DMS 273 (cell line): ENCODE results near the gene ABCC4.

Experiments
- DNase-seq: peaks from one replicate; lab custom pipeline; 2025; ENCODE audit not compliant: unreplicated experiment; lab: John Stamatoyannopoulos, UW

ABCC4 gene

DNA sequence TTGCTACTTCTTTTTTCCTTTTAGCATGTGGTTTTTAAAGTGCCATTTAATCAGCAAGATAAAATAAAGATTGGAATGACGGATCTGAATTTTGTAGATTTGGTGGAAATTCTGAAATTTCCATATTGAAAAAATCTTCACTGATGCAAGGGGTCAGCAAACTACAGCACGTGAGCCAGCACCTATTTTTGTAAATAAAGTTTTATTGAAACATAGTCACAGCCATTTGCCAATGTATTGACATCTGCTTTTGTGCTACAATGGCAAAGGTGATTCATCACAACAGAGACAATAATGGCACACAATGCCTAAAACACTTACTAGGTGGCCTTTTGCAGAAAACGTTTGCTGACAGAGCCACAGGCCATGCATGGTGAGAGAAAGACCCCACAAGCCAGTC is 226.4 kb downstream of the ABCC4 start:
- no peak for DNase-seq

GRCh38 chr13:95073747-95074311 is 227.4 kb downstream of the ABCC4 start:
- no peak for DNase-seq

DNA sequence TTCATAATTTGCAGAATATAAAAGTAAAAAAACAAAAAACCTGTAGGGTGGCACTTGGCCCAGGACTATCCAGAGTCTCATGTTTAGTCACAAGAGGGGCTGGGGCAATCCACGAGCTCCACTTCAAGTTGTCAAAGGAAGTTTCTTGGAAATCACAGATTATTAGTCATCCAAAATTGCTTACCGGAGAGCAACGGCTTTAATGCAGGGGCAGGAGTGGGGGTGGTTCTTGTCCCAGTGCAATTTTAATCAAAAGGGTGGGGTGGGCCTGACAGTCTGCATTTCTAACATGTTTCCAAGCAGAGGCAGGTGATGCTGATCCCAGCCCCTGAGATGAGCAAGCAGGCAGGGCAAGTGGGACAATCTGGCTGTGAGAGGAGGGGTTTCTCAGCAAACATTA is 233.9 kb downstream of the ABCC4 start:
- DNase-seq: no peak

GRCh38 chr13:95060014-95060519 is 241.2 kb downstream of the ABCC4 start:
- DNase-seq: no peak

- no peak for DNase-seq
These were observed 241.9 kb downstream of the ABCC4 start for GRCh38 chr13:95059306-95059705.

- no peak for DNase-seq
These were observed 242.6 kb downstream of the ABCC4 start for GRCh38 chr13:95058680-95059079.

GRCh38 chr13:95056266-95056665 is 245.0 kb downstream of the ABCC4 start:
- no peak for DNase-seq

DNA sequence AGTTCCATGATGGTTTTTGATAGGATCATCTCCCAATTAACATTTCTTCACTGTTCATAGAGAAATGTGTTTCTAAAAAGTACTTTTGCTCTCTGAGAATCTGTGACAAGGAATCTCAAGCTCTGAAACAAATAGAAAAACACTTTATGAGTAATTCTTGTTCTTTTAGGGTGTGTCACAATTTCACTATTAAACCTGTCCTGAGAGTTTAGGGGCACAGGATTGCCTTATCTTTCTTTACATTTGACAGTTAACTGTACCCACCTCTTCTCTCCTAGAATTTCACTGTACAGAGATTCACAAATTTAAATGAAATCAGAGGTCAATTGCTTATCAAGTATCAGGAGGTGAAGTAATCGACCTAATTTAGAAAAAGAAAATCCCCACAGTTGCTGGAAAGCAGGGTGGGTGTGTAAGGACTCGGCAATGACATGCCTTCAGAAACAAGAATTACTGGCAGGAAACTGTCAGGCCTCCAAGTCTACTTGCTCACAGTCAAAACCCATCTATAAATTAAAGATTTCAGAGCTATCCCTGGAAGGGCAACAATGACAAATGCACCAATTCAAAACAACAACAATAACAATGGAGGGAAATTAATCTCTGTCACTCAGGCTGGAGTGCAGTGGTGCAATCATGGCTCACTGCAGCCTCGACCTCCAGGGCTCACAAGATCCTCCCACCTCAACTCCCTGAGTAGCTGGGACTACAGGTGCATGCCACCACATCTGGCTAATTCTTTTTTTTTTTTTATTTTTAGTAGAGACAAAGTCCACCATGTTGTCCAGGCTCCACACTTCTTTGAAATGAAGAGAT is 250.2 kb downstream of the ABCC4 start:
- DNase-seq: no peak

DNA sequence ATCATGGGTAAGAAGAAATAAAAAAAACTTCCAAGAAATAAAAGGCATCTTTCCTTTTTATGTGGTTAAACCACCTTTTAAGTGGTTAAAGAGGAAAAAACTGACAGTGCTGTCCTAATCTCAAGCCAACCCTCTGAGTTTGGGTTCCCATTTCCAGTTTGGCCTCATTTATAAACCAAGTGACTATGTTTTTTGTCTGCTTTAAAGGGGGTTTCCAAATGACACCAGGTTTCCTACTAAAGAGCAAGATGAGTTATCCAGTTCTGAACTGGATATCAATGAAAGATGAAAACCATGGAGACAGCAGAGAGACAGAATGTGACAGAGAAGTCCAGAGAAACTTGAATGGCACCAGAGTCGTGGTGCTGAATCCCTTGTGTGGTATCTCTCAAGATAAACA is 251.5 kb downstream of the ABCC4 start:
- DNase-seq: no peak

GRCh38 chr13:95044452-95045205 is 256.6 kb downstream of the ABCC4 start:
- no peak for DNase-seq

GRCh38 chr13:95039415-95039814 is 261.8 kb downstream of the ABCC4 start:
- no peak for DNase-seq

- DNase-seq: no peak
These were observed 262.3 kb downstream of the ABCC4 start for GRCh38 chr13:95038949-95039348.

GRCh38 chr13:95035311-95036109 is 265.7 kb downstream of the ABCC4 start:
- no peak for DNase-seq

DNA sequence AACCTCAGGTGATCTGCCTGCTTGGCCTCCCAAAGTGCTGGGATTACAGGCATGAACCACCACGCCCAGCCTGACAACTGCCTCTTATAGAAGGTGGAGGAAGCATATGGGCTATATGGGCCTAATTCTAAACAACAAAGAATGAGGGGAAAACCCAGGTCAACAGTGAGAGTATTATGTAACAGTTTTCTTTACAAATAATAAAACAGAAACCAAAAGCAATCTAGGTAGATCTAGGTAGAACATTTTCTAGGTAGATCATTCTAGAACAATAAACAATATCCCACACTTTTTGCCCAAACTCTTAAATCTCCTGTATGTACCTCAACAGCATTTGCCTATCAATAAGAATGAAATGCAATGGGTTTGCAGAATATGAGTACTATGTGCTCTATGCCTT is 267.4 kb downstream of the ABCC4 start:
- DNase-seq: no peak

- DNase-seq: no peak
These were observed 269.1 kb downstream of the ABCC4 start for GRCh38 chr13:95032121-95032520.

DNA sequence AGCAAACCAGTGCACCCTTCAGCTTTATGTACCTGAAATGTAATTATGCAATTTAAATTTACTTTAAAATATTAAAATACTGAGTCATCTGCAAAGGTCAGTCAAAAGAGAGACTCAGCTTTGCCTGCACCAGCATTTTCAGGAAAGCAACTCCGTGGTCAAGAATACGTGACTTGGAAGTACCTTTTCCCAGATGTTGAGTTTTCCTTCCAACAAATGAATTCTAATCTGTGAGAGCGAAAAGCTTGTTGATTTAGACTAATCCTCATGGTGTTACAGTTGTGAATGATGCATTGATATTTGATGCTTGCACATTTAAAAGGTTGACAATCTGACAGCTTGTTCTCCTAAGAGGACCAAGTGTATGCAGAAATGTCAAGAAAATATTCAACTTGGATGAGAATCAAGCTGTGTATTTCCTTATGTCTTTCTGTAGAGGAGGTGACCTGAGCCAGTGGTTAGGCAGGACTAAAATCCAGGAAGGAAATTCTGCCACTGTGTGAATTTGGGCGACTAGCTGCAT is 270.4 kb downstream of the ABCC4 start:
- DNase-seq: no peak

DNA sequence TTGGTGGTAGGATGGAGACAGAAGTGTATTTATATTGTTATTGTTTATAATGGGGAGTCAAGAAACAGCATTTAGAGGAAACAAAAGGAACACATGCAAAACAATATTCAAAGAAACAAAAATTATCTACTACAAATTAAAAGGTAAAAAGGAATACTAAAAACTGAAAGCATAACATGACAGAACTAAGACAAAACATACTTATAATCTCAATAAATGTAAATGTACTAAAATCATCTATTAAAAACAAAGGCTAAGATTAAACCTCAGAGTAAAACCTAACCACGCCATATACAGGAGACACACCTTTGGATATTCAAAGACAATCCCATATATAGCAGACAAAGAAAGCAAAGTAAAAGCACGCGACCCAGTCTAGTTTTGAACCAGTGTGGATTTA is 273.6 kb downstream of the ABCC4 start:
- DNase-seq: no peak

DNA sequence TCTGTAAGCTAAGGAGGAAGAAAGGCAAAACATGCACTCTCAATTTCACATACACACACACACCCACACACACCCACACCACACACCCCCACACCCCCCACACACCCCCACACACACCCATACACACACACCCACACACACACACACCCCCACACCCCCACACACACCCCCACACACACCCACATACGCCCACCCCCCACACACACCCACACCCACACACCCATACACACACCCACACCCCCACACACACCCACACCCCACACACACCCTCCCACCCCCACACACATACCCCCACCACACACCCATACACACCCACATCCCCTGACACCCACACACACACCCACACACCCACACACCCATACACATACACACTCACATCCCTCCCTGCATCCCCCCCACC is 276.1 kb downstream of the ABCC4 start:
- no peak for DNase-seq

DNA sequence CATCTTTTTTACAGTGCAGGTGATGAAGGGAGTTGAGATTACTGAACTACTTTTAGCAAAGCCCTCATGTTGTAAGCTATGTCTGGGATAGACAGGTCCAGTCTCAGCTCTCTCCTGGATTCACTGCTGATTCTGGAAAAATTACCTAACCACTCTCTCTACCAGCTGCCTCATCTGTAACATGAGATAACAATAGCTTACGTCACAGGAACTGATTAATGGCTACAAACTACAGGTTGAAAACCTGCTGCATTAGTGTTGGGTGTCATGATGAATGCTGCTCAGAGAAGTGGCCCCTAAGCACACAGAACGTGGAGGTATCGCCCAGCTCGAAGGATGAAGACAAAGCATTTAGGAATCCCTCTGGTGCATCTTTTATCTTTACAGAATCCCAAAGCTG is 277.8 kb downstream of the ABCC4 start:
- no peak for DNase-seq

GRCh38 chr13:95020298-95020987 is 280.8 kb downstream of the ABCC4 start:
- DNase-seq: no peak
